Urothelium cell line (cell line): ENCODE measurements around the gene ADAP1.
"Not testable (repeated sequence)": the region's sequence is repeated elsewhere in the genome, so short reads cannot be mapped to it uniquely, and the experiment has no call there.

Experiments used
- DNase-seq: peaks from one replicate; pipeline ENCODE4 v3.0.0; 2011; ENCODE audit warnings: low spot score, mixed read lengths
- FAIRE-seq: peaks from 2 replicates; lab custom pipeline; 2011; peaks lifted over from hg19 to GRCh38; lab: Jason Lieb, UNC

ADAP1 gene

GRCh38 chr7:954330-955238 lies at the start of gene ADAP1:
Gene ADAP1 (minus strand): TSS chr7:954680. CDS start chr7:954477, 203 bp downstream.
- peak; percentile 62 for DNase-seq
- FAIRE-seq = no peak

- peak; percentile 52 for FAIRE-seq
- not testable (repeated sequence) for DNase-seq
Observed at GRCh38 chr7:1002445-1002844, 48.0 kb upstream of the ADAP1 start.

- not testable (repeated sequence) for DNase-seq, FAIRE-seq
Observed at GRCh38 chr7:1002026-1002425, 47.5 kb upstream of the ADAP1 start.

GRCh38 chr7:1001069-1001770 lies 46.7 kb upstream of the ADAP1 start:
- DNase-seq = not testable (repeated sequence)
- peak; percentile 20 for FAIRE-seq

- FAIRE-seq (peak; percentile 99), DNase-seq (no peak)
Observed at GRCh38 chr7:999941-1000935, 45.8 kb upstream of the ADAP1 start.

GRCh38 chr7:999149-999879 lies 44.8 kb upstream of the ADAP1 start:
- no peak for DNase-seq
- no peak for FAIRE-seq

GRCh38 chr7:997404-998395 lies 43.2 kb upstream of the ADAP1 start:
- peak; percentile 74 for FAIRE-seq
- no peak for DNase-seq

GRCh38 chr7:996079-996872 lies 41.8 kb upstream of the ADAP1 start:
- DNase-seq (no peak), FAIRE-seq (peak; percentile 48)

- FAIRE-seq (peak; percentile 90), DNase-seq (no peak)
Observed at GRCh38 chr7:995571-995970, 41.1 kb upstream of the ADAP1 start.

GRCh38 chr7:994592-995308 lies 40.3 kb upstream of the ADAP1 start:
- FAIRE-seq (peak; percentile 93), DNase-seq (no peak)

- peak; percentile 99 for DNase-seq
- FAIRE-seq = peak; percentile 100
Observed at GRCh38 chr7:992709-993607, 38.5 kb upstream of the ADAP1 start.

GRCh38 chr7:991729-992656 lies 37.5 kb upstream of the ADAP1 start:
- peak; percentile 86 for FAIRE-seq
- no peak for DNase-seq

GRCh38 chr7:990933-991728 lies 36.7 kb upstream of the ADAP1 start:
- DNase-seq (no peak), FAIRE-seq (peak; percentile 42)

GRCh38 chr7:990352-990932 lies 36.0 kb upstream of the ADAP1 start:
- FAIRE-seq (peak; percentile 72), DNase-seq (no peak)
